ENCODE results near the gene SHC4.
"Not testable (repeated sequence)": the region's sequence is repeated elsewhere in the genome, so short reads cannot be mapped to it uniquely, and the experiment has no call there.

SHC4 gene

DNA sequence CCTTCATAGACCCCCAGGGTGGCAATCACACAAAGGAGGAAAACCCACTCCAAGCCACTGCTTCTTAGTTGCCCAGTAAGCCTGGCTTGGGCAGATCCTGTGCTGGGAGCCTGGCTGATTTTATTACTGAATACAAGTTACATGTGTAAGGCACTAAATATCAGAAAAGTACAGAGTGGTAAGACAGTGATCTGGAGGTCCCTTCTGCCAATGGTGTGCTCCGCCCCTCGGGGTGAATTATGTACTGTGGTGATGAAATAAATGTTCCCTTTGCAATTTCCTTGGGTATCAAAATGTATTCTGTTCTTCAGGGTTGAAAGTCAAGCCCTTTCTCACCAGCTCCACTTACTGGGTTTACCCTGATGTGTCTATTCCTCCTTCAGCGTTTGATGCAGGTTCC, 47.0 kb downstream of the SHC4 start:
- DNase-seq, result no peak

GRCh38 chr15:48915861-48916260, 47.9 kb downstream of the SHC4 start:
- DNase-seq, result no peak

DNA sequence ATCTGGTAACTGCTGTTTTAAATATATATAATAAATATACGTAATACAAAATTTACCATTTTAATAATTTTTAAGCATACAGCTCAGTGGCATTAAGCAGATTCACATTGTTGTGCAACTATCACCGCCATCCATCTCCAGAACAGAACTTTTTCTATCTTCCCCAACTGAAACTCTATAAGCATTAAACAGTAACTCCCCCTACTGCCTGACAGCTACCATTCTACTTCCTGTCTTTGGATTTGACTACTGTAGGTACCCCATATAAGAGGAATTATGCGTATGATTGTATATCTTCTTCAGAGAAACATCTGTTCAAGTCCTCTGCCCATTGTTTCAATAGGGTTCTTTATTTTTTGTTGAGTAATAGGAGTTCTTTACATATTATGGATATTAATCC, 49.0 kb downstream of the SHC4 start:
- peak; percentile 23 for DNase-seq

GRCh38 chr15:48913141-48913540, 50.6 kb downstream of the SHC4 start:
- DNase-seq, result no peak

DNA sequence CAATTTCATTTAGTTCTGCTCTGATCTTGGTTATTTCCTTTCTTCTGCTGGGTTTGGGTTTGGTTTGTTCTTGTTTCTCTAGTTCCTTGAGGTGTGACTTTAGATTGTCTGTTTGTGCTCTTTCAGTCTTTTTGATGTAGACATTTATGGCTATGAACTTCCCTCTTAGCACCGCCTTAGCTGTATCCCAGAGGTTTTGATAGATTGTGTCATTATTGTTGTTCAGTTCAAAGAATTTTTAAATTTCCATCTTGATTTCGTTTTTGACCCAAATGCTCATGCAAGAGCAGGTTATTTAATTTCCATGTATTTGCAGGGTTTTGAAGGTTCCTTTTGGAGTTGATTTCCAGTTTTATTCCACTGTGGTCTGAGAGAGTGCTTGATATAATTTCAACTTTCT, 53.2 kb downstream of the SHC4 start:
- DNase-seq, result not testable (repeated sequence)

DNA sequence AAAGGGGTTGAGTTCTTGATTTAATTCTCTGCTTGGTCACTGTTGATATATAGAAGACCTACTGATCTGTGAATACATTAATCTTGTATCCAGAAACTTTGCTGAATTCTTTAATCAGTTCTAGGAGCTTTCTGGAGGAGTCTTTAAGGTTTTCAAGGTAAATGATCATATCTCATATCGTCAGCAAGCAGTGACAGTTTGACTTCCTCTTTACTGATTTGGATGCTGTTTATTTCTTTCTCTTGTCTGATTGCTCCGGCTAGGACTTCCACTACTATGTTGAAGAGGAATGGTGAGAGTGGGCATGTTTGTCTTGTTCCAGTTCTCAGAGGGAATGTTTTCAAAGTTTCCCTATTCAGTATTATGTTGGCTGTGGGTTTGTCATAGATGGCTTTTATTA, 54.4 kb downstream of the SHC4 start:
- DNase-seq, result not testable (repeated sequence)

DNA sequence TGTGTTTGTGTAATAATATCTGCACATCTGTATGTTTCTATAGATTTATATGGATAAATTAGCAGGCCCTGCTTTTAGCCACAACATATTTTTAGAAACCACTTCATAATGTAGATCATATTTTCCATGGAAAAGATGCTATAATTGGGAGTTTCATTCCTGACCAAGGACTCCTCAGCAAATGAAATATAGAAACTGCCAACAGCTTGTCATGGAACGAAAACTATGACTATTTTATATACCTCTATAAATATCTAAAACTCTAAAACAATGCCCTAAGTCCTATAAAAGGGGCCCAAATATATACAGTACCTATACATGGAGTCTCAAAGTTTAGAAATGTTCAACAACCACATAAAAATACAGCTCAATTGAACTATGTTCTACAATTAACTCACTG, 57.9 kb downstream of the SHC4 start:
- no peak for DNase-seq

- no peak for DNase-seq
These were observed 58.5 kb downstream of the SHC4 start for GRCh38 chr15:48905216-48905615.

DNA sequence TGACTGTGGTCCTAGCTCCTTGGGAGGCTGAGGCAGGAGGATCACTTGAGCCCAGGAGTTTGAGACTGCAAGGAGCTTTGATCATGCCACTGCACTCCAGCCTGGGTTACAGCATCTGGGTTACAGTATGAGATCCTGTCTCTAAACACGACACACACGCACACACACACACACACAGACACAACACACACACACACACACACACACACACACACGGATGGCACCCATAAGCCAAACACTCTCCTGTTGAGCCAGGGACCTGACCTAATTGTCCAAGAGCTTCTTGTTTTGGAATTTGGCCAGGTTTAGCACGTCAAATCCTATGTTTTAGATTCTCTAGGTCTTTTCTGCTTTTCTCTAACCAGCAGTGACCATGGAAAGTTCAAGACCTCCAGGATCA, 59.0 kb downstream of the SHC4 start:
- DNase-seq, result no peak

- DNase-seq, result no peak
These were observed 63.9 kb downstream of the SHC4 start for GRCh38 chr15:48899793-48900192.

- DNase-seq, result no peak
These were observed 65.3 kb downstream of the SHC4 start for GRCh38 chr15:48898446-48898845.

- DNase-seq, result peak; percentile 73
These were observed 65.7 kb downstream of the SHC4 start for GRCh38 chr15:48898032-48898431.

DNA sequence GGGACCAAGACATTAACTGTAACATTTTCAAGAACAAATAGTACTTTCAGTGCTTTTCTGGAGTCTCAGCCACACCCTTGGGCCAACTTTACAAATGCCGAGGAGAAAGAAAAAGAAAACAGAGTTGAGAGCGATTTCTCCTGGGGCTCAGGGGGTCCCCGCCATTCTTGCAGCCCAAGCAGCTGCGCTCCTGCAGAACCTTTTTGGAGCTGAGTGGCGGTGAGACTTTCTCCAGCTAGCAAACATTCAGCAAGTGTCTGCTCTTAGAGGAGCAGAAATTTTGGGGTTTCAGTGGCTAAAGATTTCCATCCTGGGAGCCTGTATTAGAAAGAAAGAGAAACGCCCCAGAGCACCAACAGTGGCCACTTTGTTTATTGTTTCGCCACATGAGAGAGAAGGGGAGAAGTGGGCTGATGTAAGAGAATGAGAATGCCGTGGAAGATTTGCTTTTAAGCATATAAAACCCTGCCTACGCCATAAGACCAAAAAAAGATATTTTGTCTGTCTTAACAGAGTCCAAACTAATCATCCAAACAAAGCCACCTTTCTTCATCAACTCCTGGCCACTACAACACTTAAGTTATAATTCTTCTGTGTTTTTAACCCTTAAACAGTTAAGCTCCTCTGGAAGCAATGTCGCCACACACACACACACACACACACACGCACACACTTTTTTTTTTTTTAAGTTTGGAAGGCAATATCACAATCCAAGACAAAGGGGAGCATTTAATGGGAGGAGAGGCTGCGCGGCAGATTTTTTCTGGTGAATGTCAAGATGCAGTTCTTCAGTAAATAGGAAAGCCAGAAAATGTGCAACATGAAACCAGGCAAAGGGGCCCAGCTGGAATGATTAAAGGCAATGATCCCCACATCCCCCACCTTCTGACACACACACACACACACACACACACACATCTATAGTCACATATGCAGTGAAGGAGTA, 66.6 kb downstream of the SHC4 start:
- no peak for DNase-seq

DNA sequence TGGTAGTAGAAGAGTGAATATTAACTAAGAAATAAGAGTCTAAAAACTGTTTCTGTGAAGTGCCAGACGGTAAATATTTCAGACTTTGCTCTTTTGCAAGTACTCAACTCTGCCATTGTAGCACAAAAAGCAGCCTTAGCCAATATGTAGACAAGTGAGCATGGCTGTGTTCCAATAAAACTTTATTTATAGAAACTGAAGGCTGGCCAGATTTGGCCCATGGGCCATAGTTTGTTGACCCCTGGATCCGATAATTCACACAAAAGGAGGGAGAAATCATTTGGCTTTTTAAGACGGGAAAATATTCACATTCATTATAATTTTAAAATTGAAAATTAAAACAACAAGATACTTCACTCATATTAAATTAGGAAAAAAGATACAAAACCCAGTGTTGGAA, 70.4 kb downstream of the SHC4 start:
- DNase-seq, result no peak

- no peak for DNase-seq
These were observed 72.4 kb downstream of the SHC4 start for GRCh38 chr15:48891232-48891765.

- DNase-seq, result no peak
These were observed 73.2 kb downstream of the SHC4 start for GRCh38 chr15:48890375-48890972.

- DNase-seq, result no peak
These were observed 73.8 kb downstream of the SHC4 start for GRCh38 chr15:48889925-48890324.

- DNase-seq, result no peak
These were observed 74.9 kb downstream of the SHC4 start for GRCh38 chr15:48888836-48889235.

DNA sequence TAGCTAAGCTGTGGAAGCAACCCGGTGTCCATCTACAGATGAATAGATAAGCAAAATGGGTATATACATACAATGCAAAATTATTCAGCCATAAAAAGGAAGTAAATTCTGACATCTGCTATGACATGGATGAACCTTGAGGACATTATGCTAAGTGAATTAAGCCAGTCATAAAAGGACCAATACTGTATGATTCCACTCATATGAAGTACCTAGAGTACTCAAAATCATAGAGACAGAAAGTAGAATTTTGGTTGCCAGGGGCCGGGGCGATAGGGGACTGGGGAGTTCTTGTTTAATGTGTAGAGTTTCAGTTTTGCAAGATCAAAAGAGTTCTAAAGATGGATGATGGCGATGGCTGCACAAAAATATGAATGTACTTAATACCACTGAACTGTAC, 75.5 kb downstream of the SHC4 start:
- DNase-seq, result no peak

GRCh38 chr15:48887144-48887543, 76.6 kb downstream of the SHC4 start:
- no peak for DNase-seq

- no peak for DNase-seq
These were observed 80.0 kb downstream of the SHC4 start for GRCh38 chr15:48883699-48884098.

- DNase-seq, result no peak
These were observed 83.6 kb downstream of the SHC4 start for GRCh38 chr15:48880070-48880634.

GRCh38 chr15:48877630-48878595, 85.8 kb downstream of the SHC4 start, which contains the start of gene EID1:
TSS of gene EID1 (plus strand) at chr15:48878134. CDS start at chr15:48878177, 43 bp downstream.
- DNase-seq, result peak; percentile 97
